Cardiac muscle cell (in vitro differentiated cells and primary cell): ENCODE data around the gene CEP95. TPM values are rescaled to one million over a fixed set of nuclear protein-coding genes. Genes with fewer than 3 reads are reported as not detected.

ENCODE experiments used
- DNase-seq, 2 donors: peaks; one replicate each; pipeline versions ENCODE4 v3.0.0 to v3.0.0-alpha.2; 2010 to 2017; ENCODE audit warnings: low read depth in 1 of 2, low spot score in 1 of 2
- H3K27ac ChIP-seq: fragments of 200-600 bp; sonication (generic); 2 replicates; pipeline ENCODE4 v1.5.1; 2016
- H3K27me3 ChIP-seq: fragments of 200-600 bp; sonication (generic); 2 replicates; pipeline ENCODE4 v1.6.0; 2016; ENCODE audit warnings: control low read depth
- H3K36me3 ChIP-seq: fragments of 200-600 bp; sonication (generic); 2 replicates; pipeline ENCODE4 v1.5.1; 2016; ENCODE audit warnings: control low read depth
- H3K4me1 ChIP-seq: fragments of 200-600 bp; sonication (generic); 2 replicates; pipeline ENCODE4 v1.8.1; 2017; ENCODE audit warnings: low read depth, mild to moderate bottlenecking, mixed run types
- H3K4me3 ChIP-seq: fragments of 200-600 bp; sonication (generic); 2 replicates; pipeline ENCODE4 v1.5.1; 2016; ENCODE audit warnings: mild to moderate bottlenecking
- H3K9me3 ChIP-seq: fragments of 200-600 bp; sonication (generic); 2 replicates; pipeline ENCODE4 v1.5.1; 2017; ENCODE audit warnings: low read depth, mild to moderate bottlenecking, control low read depth
- CTCF ChIP-seq: IDR thresholded peaks from 2 replicates; pipeline ENCODE4 v1.5.1; 2012; ENCODE audit warnings: low read depth, mild to moderate bottlenecking, low read length
- polyA plus RNA-seq: library from polyadenylated mRNA; unstranded; fragments of >200 nt; fragmentation: Nextera tagmentation; extraction: Ambion mirVana; gene quantifications from 2 replicates; pipeline ENCODE4 v1.2.1, GENCODE V29; 2016
- total RNA-seq: library from RNA; depleted of rRNA; stranded (reverse); fragments of >200 nt; gene quantifications from 2 replicates; pipeline ENCODE4 v1.2.3, GENCODE V29; 2016

Gene CEP95
- total and polyA plus RNA-seq, 2 experiments from 2014 or later, result 29.1 to 40.3 TPM

GRCh38 chr17:64505340-64506200 is 1.2 kb upstream of the CEP95 start:
- H3K9me3 ChIP-seq, result no peaks in the 10 kb centered on the region
- H3K4me1 ChIP-seq, result peaks cover 14% of the 10 kb centered on the region
- H3K4me3 ChIP-seq, result peak overlapping the region; percentile 96
- H3K27ac ChIP-seq, result peak overlapping the region; percentile 99
- no peaks in the 10 kb centered on the region for H3K27me3 ChIP-seq
- peak; percentile 89 to 92 for DNase-seq
- peaks cover 43% of the 10 kb centered on the region for H3K36me3 ChIP-seq
- TF ChIP-seq CTCF, result no peak

GRCh38 chr17:64506201-64506575 is 589 bp upstream of the CEP95 start, which contains the start of gene DDX5:
Gene DDX5 (minus strand): TSS chr17:64506289. CDS start chr17:64506119, 170 bp downstream.
- H3K36me3 ChIP-seq, result peaks cover 41% of the 10 kb centered on the region
- TF ChIP-seq CTCF, result no peak
- H3K9me3 ChIP-seq, result no peaks in the 10 kb centered on the region
- H3K27me3 ChIP-seq, result no peaks in the 10 kb centered on the region
- peaks cover 14% of the 10 kb centered on the region for H3K4me1 ChIP-seq
- H3K27ac ChIP-seq, result peak within 1 kb of the TSS; percentile 99
- peak within 1 kb of the TSS; percentile 96 for H3K4me3 ChIP-seq
- DNase-seq, result peak; percentile 97 to 98

GRCh38 chr17:64507413-64507782 is 621 bp downstream of the CEP95 start:
- DNase-seq, result peak; percentile 72 to 79
- peak overlapping the region; percentile 96 for H3K4me3 ChIP-seq
- peaks cover 41% of the 10 kb centered on the region for H3K36me3 ChIP-seq
- H3K27me3 ChIP-seq, result no peaks in the 10 kb centered on the region
- TF ChIP-seq CTCF, result peak; percentile 60
- peaks cover 14% of the 10 kb centered on the region for H3K4me1 ChIP-seq
- H3K27ac ChIP-seq, result peak overlapping the region; percentile 99
- H3K9me3 ChIP-seq, result no peaks in the 10 kb centered on the region

DNA sequence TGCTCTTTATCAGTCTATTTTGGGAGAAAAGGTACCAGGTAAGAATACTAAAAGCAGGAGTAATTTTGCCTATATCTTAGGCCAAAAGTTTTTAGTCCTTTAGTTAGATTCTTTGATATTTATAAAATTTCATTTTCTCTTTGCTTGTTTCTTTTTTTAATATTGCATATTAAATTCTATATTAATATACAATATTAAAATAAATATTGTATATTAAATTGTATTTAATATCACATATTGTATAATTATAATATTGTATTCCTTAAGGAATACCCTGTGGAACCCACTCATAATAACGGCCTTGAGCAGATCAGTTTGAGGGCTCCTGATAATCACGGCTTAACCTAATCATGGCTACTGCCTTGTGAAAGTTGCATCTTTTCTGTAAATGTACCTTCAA is 1.9 kb downstream of the CEP95 start:
- peaks cover 14% of the 10 kb centered on the region for H3K4me1 ChIP-seq
- peaks cover 31% of the 10 kb centered on the region for H3K36me3 ChIP-seq
- H3K4me3 ChIP-seq, result peak overlapping the region; percentile 96
- no peaks in the 10 kb centered on the region for H3K9me3 ChIP-seq
- no peak for TF ChIP-seq CTCF
- H3K27me3 ChIP-seq, result no peaks in the 10 kb centered on the region
- H3K27ac ChIP-seq, result no peak overlapping the region
- DNase-seq, result no peak

GRCh38 chr17:64509179-64509578 is 2.4 kb downstream of the CEP95 start:
- Histone ChIP-seq H3K9me3 (no peaks in the 10 kb centered on the region), H3K4me3 (no peak overlapping the region), H3K27ac (no peak overlapping the region), H3K36me3 (peaks cover 31% of the 10 kb centered on the region), H3K4me1 (peaks cover 11% of the 10 kb centered on the region), H3K27me3 (no peaks in the 10 kb centered on the region)
- no peak for DNase-seq
- no peak for TF ChIP-seq CTCF
